C1 segment of cervical spinal cord (tissue), 14 donors: ENCODE results near the gene SAXO2.
"Not testable (repeated sequence)": the region's sequence is repeated elsewhere in the genome, so short reads cannot be mapped to it uniquely, and the experiment has no call there.

Source experiments
- DNase-seq, 14 donors: peaks; one replicate each; lab custom pipeline; 2025; lab: John Stamatoyannopoulos, UW

The SAXO2 gene

DNA sequence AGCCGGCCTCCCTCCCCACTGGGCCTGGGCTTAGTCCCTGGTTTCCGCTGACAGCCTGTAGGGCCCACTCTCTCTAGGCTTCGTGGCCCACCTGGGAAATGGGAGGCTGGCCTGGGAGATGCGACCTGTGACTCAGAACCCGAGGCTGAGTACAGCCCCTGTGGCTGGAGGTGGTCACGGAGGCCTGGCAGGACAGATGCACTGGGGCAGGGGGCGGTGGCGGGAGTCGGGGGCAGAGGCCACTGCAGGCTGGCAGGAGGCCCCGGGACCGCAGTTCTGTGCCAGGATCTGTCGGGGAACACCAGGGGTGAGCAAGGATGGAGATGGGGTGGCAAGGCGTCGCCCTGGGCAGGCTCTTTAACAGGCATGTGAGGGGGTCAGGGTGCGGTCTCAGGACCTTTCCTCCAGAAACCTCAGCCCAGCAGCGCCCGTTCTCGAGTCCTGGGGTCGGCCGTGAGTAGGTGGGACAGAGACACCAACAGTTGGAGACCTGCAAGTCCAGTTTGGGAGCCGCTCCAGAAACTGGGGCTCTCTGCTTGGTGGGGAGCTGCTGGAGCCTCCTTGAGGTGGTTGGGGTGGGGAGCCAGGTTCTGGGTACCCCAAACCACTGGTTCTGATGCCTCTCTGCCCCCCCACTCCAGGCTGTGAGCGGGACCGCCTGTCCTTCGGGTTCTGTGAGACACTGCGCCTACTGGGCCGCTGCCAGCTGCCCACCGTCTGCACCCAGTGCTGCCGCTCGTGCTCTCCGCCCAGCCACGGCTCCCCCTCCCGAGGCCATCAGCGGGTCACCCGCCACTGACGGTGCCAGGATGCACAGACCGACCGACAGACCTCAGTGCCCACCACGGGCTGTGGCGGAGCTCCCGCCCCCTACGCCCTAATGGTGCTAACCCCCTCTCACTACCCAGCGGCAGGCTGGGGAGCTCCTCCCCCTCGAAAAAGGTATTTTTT is 71.3 kb downstream of the SAXO2 start:
- DNase-seq, result not testable (repeated sequence)
